ENCODE measurements around the gene GJC1. TPM values are rescaled to one million over a fixed set of nuclear protein-coding genes. Genes with fewer than 3 reads are reported as not detected.

GJC1 gene
- polyA plus RNA-seq, 1 donor from 2014 or later: 8.0 TPM

DNA sequence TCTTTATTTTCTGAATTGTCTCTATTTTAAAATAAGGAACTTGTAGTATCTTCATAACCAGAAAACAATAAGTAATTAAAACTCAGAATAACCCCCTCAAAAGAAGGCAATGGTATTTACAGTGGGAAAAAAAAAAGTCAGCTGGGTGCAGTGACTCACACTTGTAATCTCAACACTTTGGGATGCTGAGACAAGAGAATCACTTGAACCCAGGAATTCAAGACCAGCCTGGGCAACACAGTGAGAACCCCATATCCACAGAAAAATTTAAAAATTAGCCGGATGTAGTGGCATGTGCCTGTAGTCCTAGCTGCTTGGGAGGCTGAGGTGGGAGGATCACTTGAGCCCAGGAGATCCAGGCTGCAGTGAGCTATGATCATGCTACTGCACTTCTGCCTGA lies 37.8 kb downstream of the GJC1 start:
- Histone ChIP-seq H3K27me3 (ENCODE audit: insufficient read depth, low read depth, low read length) (no peaks in the 10 kb centered on the region), H3K4me3 (ENCODE audit: low read length) (no peak overlapping the region), H4K20me1 (ENCODE audit: insufficient read depth) (no peaks in the 10 kb centered on the region), H3F3A (ENCODE audit: insufficient read depth, low read length, poor library complexity, severe bottlenecking) (no peaks in the 10 kb centered on the region), H2AFZ (ENCODE audit: low read depth, low read length) (no peak overlapping the region), H3K4me2 (ENCODE audit: low read length) (no peak overlapping the region), H3K36me3 (ENCODE audit: insufficient read depth, low read length) (no peaks in the 10 kb centered on the region), H3K9ac (ENCODE audit: low read length) (no peak overlapping the region), H3K9me2 (ENCODE audit: insufficient read depth, low read length) (no peaks in the 10 kb centered on the region), H3K9me3 (ENCODE audit: low read length) (no peaks in the 10 kb centered on the region), H3K79me2 (replicated peaks; ENCODE audit: insufficient read depth, low read length) (no peaks in the 10 kb centered on the region), H3K27ac (ENCODE audit: low read length) (no peak overlapping the region)
- TF ChIP-seq EZH2 (IDR thresholded peaks at IDR 0.05; ENCODE audit: borderline replicate concordance, insufficient read depth, low read length, poor library complexity, severe bottlenecking): no peak
- TF ChIP-seq, protein P1, sequence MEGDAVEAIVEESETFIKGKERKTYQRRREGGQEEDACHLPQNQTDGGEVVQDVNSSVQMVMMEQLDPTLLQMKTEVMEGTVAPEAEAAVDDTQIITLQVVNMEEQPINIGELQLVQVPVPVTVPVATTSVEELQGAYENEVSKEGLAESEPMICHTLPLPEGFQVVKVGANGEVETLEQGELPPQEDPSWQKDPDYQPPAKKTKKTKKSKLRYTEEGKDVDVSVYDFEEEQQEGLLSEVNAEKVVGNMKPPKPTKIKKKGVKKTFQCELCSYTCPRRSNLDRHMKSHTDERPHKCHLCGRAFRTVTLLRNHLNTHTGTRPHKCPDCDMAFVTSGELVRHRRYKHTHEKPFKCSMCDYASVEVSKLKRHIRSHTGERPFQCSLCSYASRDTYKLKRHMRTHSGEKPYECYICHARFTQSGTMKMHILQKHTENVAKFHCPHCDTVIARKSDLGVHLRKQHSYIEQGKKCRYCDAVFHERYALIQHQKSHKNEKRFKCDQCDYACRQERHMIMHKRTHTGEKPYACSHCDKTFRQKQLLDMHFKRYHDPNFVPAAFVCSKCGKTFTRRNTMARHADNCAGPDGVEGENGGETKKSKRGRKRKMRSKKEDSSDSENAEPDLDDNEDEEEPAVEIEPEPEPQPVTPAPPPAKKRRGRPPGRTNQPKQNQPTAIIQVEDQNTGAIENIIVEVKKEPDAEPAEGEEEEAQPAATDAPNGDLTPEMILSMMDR (IDR thresholded peaks at IDR 0.05; ENCODE audit: poor library complexity, severe bottlenecking): no peak
- no peak for TF ChIP-seq SMC3 (conservative IDR thresholded peaks at IDR 0.05; ENCODE audit: poor library complexity)
- TF ChIP-seq, protein P2, sequence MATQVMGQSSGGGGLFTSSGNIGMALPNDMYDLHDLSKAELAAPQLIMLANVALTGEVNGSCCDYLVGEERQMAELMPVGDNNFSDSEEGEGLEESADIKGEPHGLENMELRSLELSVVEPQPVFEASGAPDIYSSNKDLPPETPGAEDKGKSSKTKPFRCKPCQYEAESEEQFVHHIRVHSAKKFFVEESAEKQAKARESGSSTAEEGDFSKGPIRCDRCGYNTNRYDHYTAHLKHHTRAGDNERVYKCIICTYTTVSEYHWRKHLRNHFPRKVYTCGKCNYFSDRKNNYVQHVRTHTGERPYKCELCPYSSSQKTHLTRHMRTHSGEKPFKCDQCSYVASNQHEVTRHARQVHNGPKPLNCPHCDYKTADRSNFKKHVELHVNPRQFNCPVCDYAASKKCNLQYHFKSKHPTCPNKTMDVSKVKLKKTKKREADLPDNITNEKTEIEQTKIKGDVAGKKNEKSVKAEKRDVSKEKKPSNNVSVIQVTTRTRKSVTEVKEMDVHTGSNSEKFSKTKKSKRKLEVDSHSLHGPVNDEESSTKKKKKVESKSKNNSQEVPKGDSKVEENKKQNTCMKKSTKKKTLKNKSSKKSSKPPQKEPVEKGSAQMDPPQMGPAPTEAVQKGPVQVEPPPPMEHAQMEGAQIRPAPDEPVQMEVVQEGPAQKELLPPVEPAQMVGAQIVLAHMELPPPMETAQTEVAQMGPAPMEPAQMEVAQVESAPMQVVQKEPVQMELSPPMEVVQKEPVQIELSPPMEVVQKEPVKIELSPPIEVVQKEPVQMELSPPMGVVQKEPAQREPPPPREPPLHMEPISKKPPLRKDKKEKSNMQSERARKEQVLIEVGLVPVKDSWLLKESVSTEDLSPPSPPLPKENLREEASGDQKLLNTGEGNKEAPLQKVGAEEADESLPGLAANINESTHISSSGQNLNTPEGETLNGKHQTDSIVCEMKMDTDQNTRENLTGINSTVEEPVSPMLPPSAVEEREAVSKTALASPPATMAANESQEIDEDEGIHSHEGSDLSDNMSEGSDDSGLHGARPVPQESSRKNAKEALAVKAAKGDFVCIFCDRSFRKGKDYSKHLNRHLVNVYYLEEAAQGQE (IDR thresholded peaks at IDR 0.05; ENCODE audit: borderline replicate concordance): no peak
- no peak for TF ChIP-seq EP300 (conservative IDR thresholded peaks at IDR 0.05; ENCODE audit: poor library complexity, severe bottlenecking)
- no peak for TF ChIP-seq RAD21 (conservative IDR thresholded peaks at IDR 0.05)
- TF ChIP-seq MXI1 (conservative IDR thresholded peaks at IDR 0.05; ENCODE audit: poor library complexity, severe bottlenecking): no peak
- TF ChIP-seq POLR2AphosphoS5 (IDR thresholded peaks at IDR 0.05): no peak
- TF ChIP-seq TAF1 (IDR thresholded peaks at IDR 0.05; ENCODE audit: low read depth): no peak

DNA sequence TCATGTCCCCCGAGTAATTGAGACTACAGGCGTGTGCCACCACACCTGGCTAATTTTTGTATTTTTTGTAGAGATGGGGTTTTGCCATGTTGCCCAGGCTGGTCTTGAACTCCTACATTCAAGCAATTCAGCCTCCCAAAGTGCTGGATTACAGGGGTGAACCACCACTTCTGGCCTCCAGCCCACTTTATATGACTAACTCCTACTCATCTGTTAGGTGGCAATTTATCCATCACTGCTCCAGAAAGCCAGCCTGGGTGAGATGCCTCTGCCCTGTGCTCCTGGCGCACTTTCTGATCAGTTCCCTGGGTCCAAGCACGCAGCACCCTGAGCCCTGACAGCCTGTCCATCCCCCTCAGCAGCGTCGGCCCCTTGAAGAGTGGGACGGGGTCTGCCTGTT lies 41.9 kb downstream of the GJC1 start:
- no peaks in the 10 kb centered on the region for H3K9me2 ChIP-seq (ENCODE audit: insufficient read depth, low read length)
- no peak overlapping the region for H3K27ac ChIP-seq (ENCODE audit: low read length)
- H3K27me3 ChIP-seq (ENCODE audit: insufficient read depth, low read depth, low read length): no peaks in the 10 kb centered on the region
- no peaks in the 10 kb centered on the region for H4K20me1 ChIP-seq (ENCODE audit: insufficient read depth)
- H3K4me3 ChIP-seq (ENCODE audit: low read length): no peak overlapping the region
- no peak overlapping the region for H3K9ac ChIP-seq (ENCODE audit: low read length)
- TF ChIP-seq MXI1 (conservative IDR thresholded peaks at IDR 0.05; ENCODE audit: poor library complexity, severe bottlenecking) (no peak), EP300 (conservative IDR thresholded peaks at IDR 0.05; ENCODE audit: poor library complexity, severe bottlenecking) (no peak), SMC3 (conservative IDR thresholded peaks at IDR 0.05; ENCODE audit: poor library complexity) (no peak), POLR2AphosphoS5 (IDR thresholded peaks at IDR 0.05) (no peak), TAF1 (IDR thresholded peaks at IDR 0.05; ENCODE audit: low read depth) (no peak), RAD21 (conservative IDR thresholded peaks at IDR 0.05) (no peak), EZH2 (IDR thresholded peaks at IDR 0.05; ENCODE audit: borderline replicate concordance, insufficient read depth, low read length, poor library complexity, severe bottlenecking) (no peak)
- TF ChIP-seq, protein P1 (IDR thresholded peaks at IDR 0.05; ENCODE audit: poor library complexity, severe bottlenecking): no peak
- TF ChIP-seq, protein P2 (IDR thresholded peaks at IDR 0.05; ENCODE audit: borderline replicate concordance): no peak
- no peaks in the 10 kb centered on the region for H3K9me3 ChIP-seq (ENCODE audit: low read length)
- H3F3A ChIP-seq (ENCODE audit: insufficient read depth, low read length, poor library complexity, severe bottlenecking): no peaks in the 10 kb centered on the region
- H3K4me2 ChIP-seq (ENCODE audit: low read length): no peak overlapping the region
- H3K36me3 ChIP-seq (ENCODE audit: insufficient read depth, low read length): no peaks in the 10 kb centered on the region
- no peak overlapping the region for H2AFZ ChIP-seq (ENCODE audit: low read depth, low read length)
- H3K79me2 ChIP-seq (replicated peaks; ENCODE audit: insufficient read depth, low read length): no peaks in the 10 kb centered on the region
